ENCODE results near the gene CYP2U1.

- TF ChIP-seq POLR2A (IDR thresholded peaks at IDR 0.05) (no peak), CTCF (IDR thresholded peaks at IDR 0.05) (no peak)
These were observed 28.6 kb upstream of the CYP2U1 start for GRCh38 chr4:107902715-107903114.
